Naive thymus-derived CD4-positive, alpha-beta T cell (primary cell): Measurements from ENCODE around the gene HNRNPU. TPM values are rescaled to one million over a fixed set of nuclear protein-coding genes. Genes with fewer than 3 reads are reported as not detected.
A peak's percentile ranks its signal among the peaks of the same experiment; 100 is the strongest.

Experiments used
- ATAC-seq: fragments of 150-1000 bp; cut with Tn5 transposase; 2 replicates; pipeline ENCODE4 v1.10.0; 2021; ENCODE audit warnings: mild to moderate bottlenecking, moderate library complexity
- CTCF ChIA-PET: fragments of 350-600 bp; sonication (Branson Sonifier 250); formaldehyde crosslinking; loops from one replicate; lab custom pipeline; 2021; ENCODE audit warnings: antibody characterized with exemption; lab: Charles Lee
- POLR2A ChIA-PET: fragments of 350-600 bp; sonication (Branson Sonifier 250); formaldehyde crosslinking; loops from one replicate; lab custom pipeline; 2021; ENCODE audit warnings: antibody characterized with exemption, inconsistent platforms; lab: Charles Lee
- DNase-seq, 9 donors: peaks; one replicate each; pipeline versions ENCODE4 v3.0.0 to v3.0.0-alpha.2; 2020 to 2022; ENCODE audit warnings: mixed read lengths in 1 of 9
- H3K27ac ChIP-seq: one replicate; pipeline ENCODE4 v1.7.0; 2013; ENCODE audit warnings: mild to moderate bottlenecking, low read depth, low read length, moderate library complexity
- H3K27me3 ChIP-seq, 2 donors: one replicate each; pipeline ENCODE4 v1.7.0; 2013; ENCODE audit warnings: low read length in 2 of 2, mild to moderate bottlenecking in 2 of 2, moderate library complexity in 2 of 2; ENCODE audit not compliant: control insufficient read depth in 2 of 2, insufficient read depth in 2 of 2
- H3K36me3 ChIP-seq, 3 experiments: 1 replicate in 2 of 3; 2 replicates in 1 of 3; pipeline ENCODE4 v1.7.0; 2013; ENCODE audit warnings: low read length in 3 of 3, mild to moderate bottlenecking in 3 of 3, moderate library complexity in 1 of 3; ENCODE audit not compliant: insufficient read depth in 3 of 3, control insufficient read depth in 2 of 3
- H3K4me1 ChIP-seq, 2 donors: one replicate each; pipeline ENCODE4 v1.7.0; 2013; ENCODE audit warnings: low read length in 2 of 2, mild to moderate bottlenecking in 2 of 2, moderate library complexity in 1 of 2; ENCODE audit not compliant: control insufficient read depth in 2 of 2, insufficient read depth in 2 of 2
- H3K4me3 ChIP-seq: 2 replicates; pipeline ENCODE4 v1.7.0; 2013; ENCODE audit warnings: mild to moderate bottlenecking, low read length
- H3K9me3 ChIP-seq, 3 experiments: 1 replicate in 2 of 3; 2 replicates in 1 of 3; pipeline ENCODE4 v1.7.0; 2013; ENCODE audit warnings: low read length in 3 of 3; ENCODE audit not compliant: control insufficient read depth in 2 of 3
- H3K27ac Mint-ChIP-seq, 9 donors: one replicate each; pipeline ENCODE4 v1.8.0; 2020 to 2022; ENCODE audit warnings: mixed read lengths in 9 of 9, mild to moderate bottlenecking in 8 of 9, moderate library complexity in 5 of 9, inconsistent platforms in 2 of 9
- H3K27me3 Mint-ChIP-seq, 5 donors: one replicate each; pipeline ENCODE4 v1.8.0; 2021 to 2022; ENCODE audit warnings: mixed read lengths in 5 of 5, mild to moderate bottlenecking in 1 of 5
- H3K36me3 Mint-ChIP-seq, 5 donors: one replicate each; pipeline ENCODE4 v1.8.0; 2020 to 2022; ENCODE audit warnings: mixed read lengths in 5 of 5, mild to moderate bottlenecking in 3 of 5, inconsistent platforms in 1 of 5
- H3K4me1 Mint-ChIP-seq, 7 donors: one replicate each; pipeline ENCODE4 v1.8.0; 2020 to 2022; ENCODE audit warnings: mixed read lengths in 7 of 7, mild to moderate bottlenecking in 3 of 7, inconsistent platforms in 1 of 7
- H3K4me3 Mint-ChIP-seq, 10 donors: one replicate each; pipeline ENCODE4 v1.8.0; 2020 to 2022; ENCODE audit warnings: mild to moderate bottlenecking in 10 of 10, mixed read lengths in 10 of 10, moderate library complexity in 6 of 10, inconsistent platforms in 2 of 10
- H3K9me3 Mint-ChIP-seq, 11 donors: one replicate each; pipeline ENCODE4 v1.8.0; 2020 to 2022; ENCODE audit warnings: mixed read lengths in 11 of 11, mild to moderate bottlenecking in 4 of 11, inconsistent platforms in 1 of 11, moderate library complexity in 1 of 11
- intact Hi-C, 2 donors: fragments of 100-400 bp; cut with micrococcal nuclease; formaldehyde crosslinking; loops; one replicate each; pipeline ENCODE4 v1.15.1; 2023
- polyA plus RNA-seq, 2 donors: library from polyadenylated mRNA; unstranded; fragments of 300-500 nt; fragmentation: Illumina TruSeq; gene quantifications; one replicate each; pipeline ENCODE4 v1.2.3, GENCODE V29; 2021
- total RNA-seq, 6 experiments: library from RNA in 5 of 6; stranded (reverse) in 5 of 6; gene quantifications; 1 replicate in 5 of 6; 2 replicates in 1 of 6; pipeline ENCODE4 v1.2.3 and lab custom pipeline; 2021 to 2026

Gene HNRNPU
- total and polyA plus RNA-seq, 7 experiments from 2014 or later, result 282 to 509 (median 428) TPM

- Mint-ChIP-seq H3K36me3 (peaks cover 0 to 56% (median 31%) of the 10 kb centered on the region in 5 donors), H3K27me3 (no peaks in the 10 kb centered on the region), H3K9me3 (peaks cover 0 to 12% (median 0%) of the 10 kb centered on the region in 11 donors), H3K27ac (peak overlapping the region in 8 of 9 donors; percentile 0 to 75 (median 49)), H3K4me1 (peaks cover 35 to 90% (median 70%) of the 10 kb centered on the region in 7 donors), H3K4me3 (peak overlapping the region in 4 of 10 donors; percentile 0 to 18 (median 4))
- ChIA-PET POLR2A (interaction anchor here (1.6 to 29.6 kb wide), 2 partner anchors 17 to 129 kb away, joined by 10 to 1419 read pairs; partner anchors contain the start of gene HNRNPU), CTCF (interaction anchor here (8.1 kb wide), 1 partner anchor 22 kb away, joined by 83 read pairs; the partner anchor contains the start of gene HNRNPU)
- intact Hi-C loops, result no loop called here
- Histone ChIP-seq H3K4me3 (no peak overlapping the region), H3K36me3 (peaks cover 13 to 49% (median 32%) of the 10 kb centered on the region in 3 experiments), H3K9me3 (no peaks in the 10 kb centered on the region), H3K27me3 (no peaks in the 10 kb centered on the region), H3K4me1 (peaks cover 26 to 27% of the 10 kb centered on the region in 2 donors), H3K27ac (no peak overlapping the region)
- DNase-seq, result no peak
- no peak for ATAC-seq
Observed at GRCh38 chr1:244840219-244840794, 24.0 kb downstream of the HNRNPU start.

GRCh38 chr1:244839656-244840055, 24.7 kb downstream of the HNRNPU start:
- Mint-ChIP-seq H3K36me3 (peaks cover 0 to 53% (median 27%) of the 10 kb centered on the region in 5 donors), H3K27me3 (no peaks in the 10 kb centered on the region), H3K4me1 (peaks cover 35 to 83% (median 65%) of the 10 kb centered on the region in 7 donors), H3K9me3 (peaks cover 0 to 12% (median 0%) of the 10 kb centered on the region in 11 donors), H3K4me3 (peak overlapping the region in 3 of 10 donors; percentile 9 to 33 (median 20)), H3K27ac (peak overlapping the region in 6 of 9 donors; percentile 14 to 63 (median 56))
- H3K27me3 ChIP-seq, result no peaks in the 10 kb centered on the region
- ChIA-PET POLR2A (interaction anchor here (0.7 to 29.6 kb wide), 3 partner anchors 18 to 1230 kb away, joined by 3 to 1419 read pairs (median 10); partner anchors contain the start of gene HNRNPU), CTCF (interaction anchor here (1.2 to 8.1 kb wide), 2 partner anchors 10 to 23 kb away, joined by 3 to 83 read pairs; partner anchors contain the start of gene HNRNPU)
- no peak for DNase-seq
- peak overlapping the region; percentile 30 for H3K27ac ChIP-seq
- H3K4me1 ChIP-seq, result peaks cover 26 to 27% of the 10 kb centered on the region in 2 donors
- H3K4me3 ChIP-seq, result no peak overlapping the region
- no peak for ATAC-seq
- intact Hi-C loops, result loop anchor here in 1 of 2 donors (5.0 to 10.0 kb wide), 3 partner anchors 515 to 1585 kb away; partner anchors contain the start of genes CEP170 and SDCCAG8
- peaks cover 13 to 47% (median 26%) of the 10 kb centered on the region in 3 experiments for H3K36me3 ChIP-seq
- H3K9me3 ChIP-seq, result no peaks in the 10 kb centered on the region

- ChIA-PET POLR2A (interaction anchor here (1.3 to 29.6 kb wide), 3 partner anchors 10 to 135 kb away, joined by 4 to 1419 read pairs (median 207); partner anchors contain the start of gene HNRNPU), CTCF (interaction anchor here (1.6 to 8.1 kb wide), 3 partner anchors 10 to 204 kb away, joined by 3 to 83 read pairs (median 10); partner anchors contain the start of gene HNRNPU)
- peaks cover 6 to 29% (median 10%) of the 10 kb centered on the region in 3 experiments for H3K36me3 ChIP-seq
- Mint-ChIP-seq H3K27me3 (no peaks in the 10 kb centered on the region), H3K36me3 (peaks cover 0 to 48% (median 25%) of the 10 kb centered on the region in 5 donors), H3K4me1 (peaks cover 40 to 72% (median 64%) of the 10 kb centered on the region in 7 donors), H3K9me3 (peaks cover 0 to 12% (median 0%) of the 10 kb centered on the region in 11 donors), H3K4me3 (peak overlapping the region; percentile 2 to 100 (median 38)), H3K27ac (peak overlapping the region in 8 of 9 donors; percentile 21 to 100 (median 74))
- peak overlapping the region; percentile 96 for H3K27ac ChIP-seq
- H3K4me3 ChIP-seq, result no peak overlapping the region
- ATAC-seq (no peak), DNase-seq (no peak)
- no peaks in the 10 kb centered on the region for H3K27me3 ChIP-seq
- no peaks in the 10 kb centered on the region for H3K9me3 ChIP-seq
- peaks cover 17 to 33% of the 10 kb centered on the region in 2 donors for H3K4me1 ChIP-seq
- intact Hi-C loops, result loop anchor here (1.0 to 10.0 kb wide), 5 partner anchors 11 to 1583 kb away; partner anchors contain the start of genes CEP170 (in 1 of the 2) and SDCCAG8 (in 1 of the 2)
Observed at GRCh38 chr1:244837597-244838258, 26.6 kb downstream of the HNRNPU start.

- H3K4me1 Mint-ChIP-seq, result peaks cover 40 to 66% (median 59%) of the 10 kb centered on the region in 7 donors
- DNase-seq (no peak), ATAC-seq (no peak)
- ChIA-PET POLR2A (interaction anchor here (1.2 to 29.6 kb wide), 8 partner anchors 9 to 385 kb away, joined by 3 to 1419 read pairs (median 14); partner anchors contain the start of genes ADSS2 and HNRNPU), CTCF (interaction anchor here (1.2 to 8.1 kb wide), 3 partner anchors 11 to 35 kb away, joined by 3 to 83 read pairs (median 10); partner anchors contain the start of gene HNRNPU)
- Histone ChIP-seq H3K27ac (peak overlapping the region; percentile 96), H3K4me1 (peaks cover 17 to 27% of the 10 kb centered on the region in 2 donors), H3K36me3 (peaks cover 0 to 18% (median 6%) of the 10 kb centered on the region in 3 experiments), H3K27me3 (no peaks in the 10 kb centered on the region), H3K4me3 (peak overlapping the region; percentile 87), H3K9me3 (no peaks in the 10 kb centered on the region)
- H3K36me3 Mint-ChIP-seq, result peaks cover 0 to 39% (median 25%) of the 10 kb centered on the region in 5 donors
- H3K9me3 Mint-ChIP-seq, result peaks cover 0 to 12% (median 0%) of the 10 kb centered on the region in 11 donors
- peak overlapping the region; percentile 85 to 100 (median 93) for H3K4me3 Mint-ChIP-seq
- intact Hi-C loops, result loop anchor here (1.0 to 10.0 kb wide), 4 partner anchors 16 to 1582 kb away; partner anchors contain the start of genes CEP170 (in 1 of the 2) and SDCCAG8 (in 1 of the 2)
- peak overlapping the region; percentile 88 to 100 (median 100) for H3K27ac Mint-ChIP-seq
- no peaks in the 10 kb centered on the region for H3K27me3 Mint-ChIP-seq
Observed at GRCh38 chr1:244836584-244836983, 27.8 kb downstream of the HNRNPU start.

- H3K4me3 ChIP-seq, result peak overlapping the region; percentile 87
- Mint-ChIP-seq H3K9me3 (peaks cover 0 to 12% (median 0%) of the 10 kb centered on the region in 11 donors), H3K27ac (peak overlapping the region; percentile 88 to 100 (median 100)), H3K4me3 (peak overlapping the region; percentile 85 to 100 (median 93)), H3K36me3 (peaks cover 0 to 34% (median 24%) of the 10 kb centered on the region in 5 donors), H3K27me3 (no peaks in the 10 kb centered on the region), H3K4me1 (peaks cover 40 to 61% (median 55%) of the 10 kb centered on the region in 7 donors)
- peaks cover 0 to 15% (median 6%) of the 10 kb centered on the region in 3 experiments for H3K36me3 ChIP-seq
- H3K9me3 ChIP-seq, result no peaks in the 10 kb centered on the region
- H3K4me1 ChIP-seq, result peaks cover 17 to 27% of the 10 kb centered on the region in 2 donors
- ATAC-seq (no peak), DNase-seq (no peak)
- peak overlapping the region; percentile 96 for H3K27ac ChIP-seq
- ChIA-PET POLR2A (interaction anchor here (0.6 to 29.6 kb wide), 14 partner anchors 21 to 788 kb away, joined by 3 to 1419 read pairs (median 7); partner anchors contain the start of genes ADSS2, CATSPERE, DESI2 and HNRNPU), CTCF (interaction anchor here (1.0 to 8.1 kb wide), 5 partner anchors 12 to 207 kb away, joined by 3 to 83 read pairs (median 10); partner anchors contain the start of gene HNRNPU)
- intact Hi-C loops, result loop anchor here (1.0 to 10.0 kb wide), 4 partner anchors 16 to 1581 kb away; partner anchors contain the start of genes CEP170 (in 1 of the 2) and SDCCAG8 (in 1 of the 2)
- no peaks in the 10 kb centered on the region for H3K27me3 ChIP-seq
Observed at GRCh38 chr1:244836135-244836521, 28.2 kb downstream of the HNRNPU start.
